Rectal smooth muscle tissue (tissue), 1 donor: ENCODE measurements around the gene MADD.

Experiments used
- H3K27ac ChIP-seq: one replicate; pipeline ENCODE4 v1.7.0; 2013; ENCODE audit warnings: low read depth, low read length, inconsistent platforms
- H3K27me3 ChIP-seq: one replicate; pipeline ENCODE4 v1.7.0; 2013; ENCODE audit warnings: low read length; ENCODE audit not compliant: control insufficient read depth, insufficient read depth
- H3K36me3 ChIP-seq: one replicate; pipeline ENCODE4 v1.7.0; 2013; ENCODE audit warnings: low read length; ENCODE audit not compliant: control insufficient read depth, insufficient read depth
- H3K4me1 ChIP-seq: one replicate; pipeline ENCODE4 v1.7.0; 2013; ENCODE audit warnings: low read length; ENCODE audit not compliant: control insufficient read depth, insufficient read depth
- H3K4me3 ChIP-seq: one replicate; pipeline ENCODE4 v1.7.0; 2013; ENCODE audit warnings: low read length
- H3K9ac ChIP-seq: one replicate; pipeline ENCODE4 v1.7.0; 2013; ENCODE audit warnings: low read length

Gene MADD

DNA sequence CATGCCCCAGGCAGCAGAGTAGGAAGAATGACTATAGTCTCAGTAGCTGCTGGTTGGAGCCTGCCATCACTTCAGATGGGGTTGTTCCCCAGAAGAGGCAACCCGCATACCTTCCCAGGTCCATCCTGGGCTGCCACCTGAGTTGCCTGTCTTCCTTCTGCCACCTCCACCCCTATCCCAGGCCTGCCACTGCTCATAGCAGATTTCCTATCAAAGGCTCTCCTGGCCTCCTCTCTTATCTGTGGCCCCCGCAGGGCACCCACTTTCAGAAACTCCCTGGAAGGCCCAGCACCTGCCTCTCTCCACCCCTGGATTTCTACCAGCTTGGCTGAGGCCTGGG, 12.8 kb upstream of the MADD start:
- Histone ChIP-seq H3K27ac (peak overlapping the region; percentile 62), H3K4me1 (peaks cover 10% of the 10 kb centered on the region), H3K27me3 (no peaks in the 10 kb centered on the region), H3K4me3 (peak overlapping the region; percentile 51), H3K36me3 (no peaks in the 10 kb centered on the region), H3K9ac (no peak overlapping the region)

DNA sequence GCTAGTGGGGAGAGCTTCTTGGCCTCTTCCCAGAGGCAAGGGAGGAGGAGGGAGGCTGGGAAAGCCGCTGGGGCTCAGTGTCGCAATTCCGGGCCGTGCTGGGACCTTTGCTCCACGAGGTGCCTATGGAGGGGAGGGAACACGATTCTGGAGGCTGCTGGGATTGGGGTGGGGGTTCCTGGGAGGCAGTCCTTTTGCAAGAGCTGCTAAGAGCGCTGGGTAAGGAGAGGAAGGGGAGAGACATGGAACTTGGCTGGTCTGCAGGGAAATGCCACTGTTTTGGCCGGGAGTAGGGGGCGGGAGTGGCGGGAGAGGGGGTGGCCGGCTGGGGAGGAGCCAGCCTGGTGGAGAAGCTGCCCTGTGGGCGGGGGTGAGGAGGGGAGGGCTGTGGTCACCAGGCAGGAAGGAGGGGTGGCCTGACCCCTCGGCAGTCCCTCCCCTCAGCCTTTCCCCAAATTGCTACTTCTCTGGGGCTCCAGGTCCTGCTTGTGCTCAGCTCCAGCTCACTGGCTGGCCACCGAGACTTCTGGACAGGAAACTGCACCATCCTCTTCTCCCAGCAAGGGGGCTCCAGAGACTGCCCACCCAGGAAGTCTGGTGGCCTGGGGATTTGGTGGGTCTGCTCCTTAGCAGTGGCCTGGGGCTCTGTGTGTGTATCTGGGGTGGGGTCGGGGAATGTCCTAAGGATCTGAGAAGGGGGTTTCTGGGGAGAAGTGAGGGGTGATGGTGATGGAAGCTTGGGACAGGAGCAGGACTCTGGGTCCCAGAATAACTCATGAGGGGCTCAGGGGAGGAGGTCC, 12.2 kb upstream of the MADD start, which contains the start of gene NR1H3:
TSS of gene NR1H3 (plus strand) at position 480 of the 800 bp plus-strand sequence. CDS start 1,221 bp downstream, outside the sequence.
- H3K4me3 ChIP-seq: peak within 1 kb of the TSS; percentile 51
- H3K27ac ChIP-seq: peak within 1 kb of the TSS; percentile 62
- H3K9ac ChIP-seq: no peak within 1 kb of the TSS
- no peaks in the 10 kb centered on the region for H3K36me3 ChIP-seq
- peaks cover 10% of the 10 kb centered on the region for H3K4me1 ChIP-seq
- no peaks in the 10 kb centered on the region for H3K27me3 ChIP-seq

DNA sequence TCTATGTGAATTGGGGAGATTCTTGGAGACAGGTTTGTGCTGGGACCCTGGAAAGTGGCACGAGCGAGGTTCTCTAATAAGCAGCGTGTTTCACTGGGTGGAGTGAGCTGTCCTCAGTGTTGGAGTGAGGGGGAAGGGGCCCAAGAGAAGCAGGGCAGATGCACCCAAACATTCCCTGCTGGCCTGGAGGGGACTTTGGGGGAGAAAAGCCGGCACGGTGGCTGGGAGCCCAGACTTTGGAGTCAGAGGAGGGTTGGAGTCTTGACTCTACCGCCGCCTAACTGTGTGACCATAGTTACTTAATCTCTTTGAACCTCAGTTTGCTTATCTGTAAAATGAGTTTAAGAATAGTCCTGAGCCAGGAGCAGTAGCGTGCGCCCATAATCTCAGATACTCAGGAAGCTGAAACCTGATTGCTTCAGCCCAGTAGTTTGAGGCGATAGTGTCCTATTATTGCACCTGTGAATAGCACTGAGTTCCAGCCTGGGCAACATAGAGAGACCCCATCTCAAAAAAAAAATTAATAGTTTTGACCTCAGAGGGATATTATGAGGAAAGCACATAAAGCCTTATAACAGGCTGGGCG, 11.5 kb upstream of the MADD start:
- no peaks in the 10 kb centered on the region for H3K27me3 ChIP-seq
- H3K4me3 ChIP-seq: peak overlapping the region; percentile 51
- H3K36me3 ChIP-seq: no peaks in the 10 kb centered on the region
- peaks cover 10% of the 10 kb centered on the region for H3K4me1 ChIP-seq
- H3K27ac ChIP-seq: peak overlapping the region; percentile 62
- no peak overlapping the region for H3K9ac ChIP-seq

DNA sequence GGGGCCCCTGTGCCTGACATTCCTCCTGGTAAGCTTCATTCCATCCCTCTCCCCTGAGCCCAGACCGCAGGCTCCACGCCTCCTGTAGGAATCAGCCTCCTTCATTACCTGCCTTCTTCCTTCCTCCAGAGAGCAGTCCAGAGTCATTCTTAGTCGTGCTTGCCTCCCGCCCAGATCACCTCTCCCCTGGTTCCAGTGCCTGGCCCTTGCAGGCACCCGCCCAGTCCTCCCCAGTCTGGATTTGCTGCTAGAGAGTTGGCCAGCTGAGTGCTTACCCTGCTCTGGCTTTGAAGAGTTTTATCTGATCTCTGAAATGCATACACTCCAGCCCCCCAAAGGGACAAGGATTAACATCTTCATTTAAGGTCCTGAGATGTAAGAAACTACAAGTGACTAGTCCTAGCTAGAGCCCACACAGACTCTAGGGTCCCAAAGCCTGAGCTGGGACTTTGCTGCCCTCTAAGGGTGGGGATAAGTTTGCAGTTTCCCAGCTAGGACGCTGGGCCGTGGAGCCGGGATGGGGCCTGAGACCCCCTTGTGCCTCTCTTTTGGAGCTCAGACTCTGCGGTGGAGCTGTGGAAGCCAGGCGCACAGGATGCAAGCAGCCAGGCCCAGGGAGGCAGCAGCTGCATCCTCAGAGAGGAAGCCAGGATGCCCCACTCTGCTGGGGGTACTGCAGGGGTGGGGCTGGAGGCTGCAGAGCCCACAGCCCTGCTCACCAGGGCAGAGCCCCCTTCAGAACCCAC, 10.5 kb upstream of the MADD start:
- H3K4me3 ChIP-seq: peak overlapping the region; percentile 37
- peaks cover 10% of the 10 kb centered on the region for H3K4me1 ChIP-seq
- H3K27ac ChIP-seq: no peak overlapping the region
- H3K27me3 ChIP-seq: no peaks in the 10 kb centered on the region
- H3K36me3 ChIP-seq: no peaks in the 10 kb centered on the region
- H3K9ac ChIP-seq: no peak overlapping the region

DNA sequence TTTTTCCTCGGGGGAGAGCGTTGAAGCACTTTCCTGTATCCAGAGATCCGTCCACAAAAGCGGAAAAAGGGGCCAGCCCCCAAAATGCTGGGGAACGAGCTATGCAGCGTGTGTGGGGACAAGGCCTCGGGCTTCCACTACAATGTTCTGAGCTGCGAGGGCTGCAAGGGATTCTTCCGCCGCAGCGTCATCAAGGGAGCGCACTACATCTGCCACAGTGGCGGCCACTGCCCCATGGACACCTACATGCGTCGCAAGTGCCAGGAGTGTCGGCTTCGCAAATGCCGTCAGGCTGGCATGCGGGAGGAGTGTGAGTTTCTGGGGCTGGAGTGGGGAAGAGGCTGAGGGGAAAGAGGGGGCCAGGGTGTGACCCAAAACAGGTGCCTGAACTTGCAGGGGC, 9.6 kb upstream of the MADD start:
- Histone ChIP-seq H3K9ac (no peak overlapping the region), H3K4me3 (no peak overlapping the region), H3K4me1 (peaks cover 10% of the 10 kb centered on the region), H3K36me3 (no peaks in the 10 kb centered on the region), H3K27ac (no peak overlapping the region), H3K27me3 (no peaks in the 10 kb centered on the region)

DNA sequence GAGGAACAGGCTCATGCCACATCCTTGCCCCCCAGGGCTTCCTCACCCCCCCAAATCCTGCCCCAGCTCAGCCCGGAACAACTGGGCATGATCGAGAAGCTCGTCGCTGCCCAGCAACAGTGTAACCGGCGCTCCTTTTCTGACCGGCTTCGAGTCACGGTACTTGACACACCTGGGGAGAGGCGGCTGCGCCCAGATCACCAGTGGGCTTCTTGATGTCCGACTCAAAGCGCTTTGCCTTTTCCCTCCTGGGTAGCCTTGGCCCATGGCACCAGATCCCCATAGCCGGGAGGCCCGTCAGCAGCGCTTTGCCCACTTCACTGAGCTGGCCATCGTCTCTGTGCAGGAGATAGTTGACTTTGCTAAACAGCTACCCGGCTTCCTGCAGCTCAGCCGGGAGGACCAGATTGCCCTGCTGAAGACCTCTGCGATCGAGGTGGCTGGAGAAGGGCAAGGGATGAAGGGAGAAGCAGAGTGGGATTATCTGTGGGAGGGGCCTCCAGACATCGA, 8.6 kb upstream of the MADD start:
- no peak overlapping the region for H3K27ac ChIP-seq
- no peaks in the 10 kb centered on the region for H3K36me3 ChIP-seq
- H3K4me3 ChIP-seq: no peak overlapping the region
- no peak overlapping the region for H3K9ac ChIP-seq
- no peaks in the 10 kb centered on the region for H3K27me3 ChIP-seq
- H3K4me1 ChIP-seq: peaks cover 10% of the 10 kb centered on the region

DNA sequence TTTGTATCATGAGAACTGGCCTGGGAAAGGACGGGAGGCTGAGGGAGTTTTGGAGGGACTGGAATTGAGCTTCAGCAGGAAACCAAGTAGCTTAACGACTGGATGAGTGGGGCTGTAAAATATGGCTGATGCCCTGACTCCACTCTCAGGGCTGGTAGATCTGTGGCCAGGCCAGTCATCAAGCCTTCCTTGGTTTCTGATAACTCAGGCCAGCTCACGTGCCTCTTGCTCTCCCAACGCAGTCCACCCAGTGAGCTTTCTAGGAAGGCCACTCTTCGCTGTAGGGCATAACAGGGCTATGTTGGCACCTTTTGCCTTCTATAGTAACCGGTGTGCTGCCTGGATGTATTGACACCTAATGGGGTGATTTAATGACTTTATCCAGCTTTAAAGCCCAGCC, 5.8 kb upstream of the MADD start:
- no peaks in the 10 kb centered on the region for H3K36me3 ChIP-seq
- no peak overlapping the region for H3K9ac ChIP-seq
- H3K4me3 ChIP-seq: no peak overlapping the region
- no peaks in the 10 kb centered on the region for H3K27me3 ChIP-seq
- no peak overlapping the region for H3K27ac ChIP-seq
- peaks cover 15% of the 10 kb centered on the region for H3K4me1 ChIP-seq

DNA sequence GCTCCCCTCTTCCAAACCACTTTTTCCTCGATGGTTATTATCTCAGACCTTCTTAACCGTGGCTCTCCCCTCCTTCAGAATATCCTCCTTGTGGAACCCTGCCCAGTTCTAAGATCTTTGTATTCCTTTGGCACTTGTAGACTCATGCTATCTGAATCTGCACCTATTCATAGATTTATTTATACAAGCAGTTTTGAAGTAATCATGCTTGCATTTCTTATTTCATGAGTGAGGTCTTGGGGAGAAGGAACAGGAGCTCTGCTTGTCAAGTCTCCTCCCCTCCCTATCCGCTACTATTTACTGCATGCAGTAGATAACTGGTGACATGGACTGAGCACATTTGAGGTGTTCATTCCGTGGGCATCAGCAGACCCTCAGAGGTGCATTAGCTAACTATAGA, 5.4 kb upstream of the MADD start:
- H3K4me1 ChIP-seq: peaks cover 15% of the 10 kb centered on the region

DNA sequence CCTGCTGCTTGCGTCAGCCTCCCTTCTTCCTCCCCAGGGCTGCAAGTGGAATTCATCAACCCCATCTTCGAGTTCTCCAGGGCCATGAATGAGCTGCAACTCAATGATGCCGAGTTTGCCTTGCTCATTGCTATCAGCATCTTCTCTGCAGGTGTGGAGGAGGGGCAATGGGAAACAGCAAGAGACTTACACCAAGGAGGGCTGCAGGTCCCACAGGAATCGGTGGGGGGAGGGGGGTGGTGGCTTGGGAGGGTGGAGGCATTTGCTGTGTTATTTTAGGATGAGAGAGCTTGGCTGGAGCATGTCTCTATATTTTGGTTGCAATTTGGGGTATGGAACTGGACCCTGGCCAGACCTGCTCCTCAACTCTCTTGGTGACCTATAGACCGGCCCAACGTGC, 2.1 kb upstream of the MADD start:
- Histone ChIP-seq H3K4me1 (peaks cover 18% of the 10 kb centered on the region), H3K27ac (no peak overlapping the region), H3K36me3 (no peaks in the 10 kb centered on the region), H3K9ac (no peak overlapping the region), H3K4me3 (no peak overlapping the region), H3K27me3 (no peaks in the 10 kb centered on the region)

More for the DNA sequence above, 5.4 kb upstream of the MADD start:
- Histone ChIP-seq H3K9ac (no peak overlapping the region), H3K4me3 (no peak overlapping the region), H3K36me3 (no peaks in the 10 kb centered on the region), H3K27ac (no peak overlapping the region), H3K27me3 (no peaks in the 10 kb centered on the region)

DNA sequence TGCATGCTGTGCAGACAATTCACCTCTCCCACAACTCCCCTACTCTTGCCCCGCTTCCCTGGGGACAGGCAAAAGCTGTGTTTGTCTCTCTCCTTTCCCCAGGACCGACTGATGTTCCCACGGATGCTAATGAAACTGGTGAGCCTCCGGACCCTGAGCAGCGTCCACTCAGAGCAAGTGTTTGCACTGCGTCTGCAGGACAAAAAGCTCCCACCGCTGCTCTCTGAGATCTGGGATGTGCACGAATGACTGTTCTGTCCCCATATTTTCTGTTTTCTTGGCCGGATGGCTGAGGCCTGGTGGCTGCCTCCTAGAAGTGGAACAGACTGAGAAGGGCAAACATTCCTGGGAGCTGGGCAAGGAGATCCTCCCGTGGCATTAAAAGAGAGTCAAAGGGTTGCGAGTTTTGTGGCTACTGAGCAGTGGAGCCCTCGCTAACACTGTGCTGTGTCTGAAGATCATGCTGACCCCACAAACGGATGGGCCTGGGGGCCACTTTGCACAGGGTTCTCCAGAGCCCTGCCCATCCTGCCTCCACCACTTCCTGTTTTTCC, 1.4 kb upstream of the MADD start:
- peaks cover 18% of the 10 kb centered on the region for H3K4me1 ChIP-seq
- H3K4me3 ChIP-seq: peak overlapping the region; percentile 88
- peak overlapping the region; percentile 93 for H3K27ac ChIP-seq
- H3K36me3 ChIP-seq: no peaks in the 10 kb centered on the region
- no peak overlapping the region for H3K9ac ChIP-seq
- no peaks in the 10 kb centered on the region for H3K27me3 ChIP-seq

DNA sequence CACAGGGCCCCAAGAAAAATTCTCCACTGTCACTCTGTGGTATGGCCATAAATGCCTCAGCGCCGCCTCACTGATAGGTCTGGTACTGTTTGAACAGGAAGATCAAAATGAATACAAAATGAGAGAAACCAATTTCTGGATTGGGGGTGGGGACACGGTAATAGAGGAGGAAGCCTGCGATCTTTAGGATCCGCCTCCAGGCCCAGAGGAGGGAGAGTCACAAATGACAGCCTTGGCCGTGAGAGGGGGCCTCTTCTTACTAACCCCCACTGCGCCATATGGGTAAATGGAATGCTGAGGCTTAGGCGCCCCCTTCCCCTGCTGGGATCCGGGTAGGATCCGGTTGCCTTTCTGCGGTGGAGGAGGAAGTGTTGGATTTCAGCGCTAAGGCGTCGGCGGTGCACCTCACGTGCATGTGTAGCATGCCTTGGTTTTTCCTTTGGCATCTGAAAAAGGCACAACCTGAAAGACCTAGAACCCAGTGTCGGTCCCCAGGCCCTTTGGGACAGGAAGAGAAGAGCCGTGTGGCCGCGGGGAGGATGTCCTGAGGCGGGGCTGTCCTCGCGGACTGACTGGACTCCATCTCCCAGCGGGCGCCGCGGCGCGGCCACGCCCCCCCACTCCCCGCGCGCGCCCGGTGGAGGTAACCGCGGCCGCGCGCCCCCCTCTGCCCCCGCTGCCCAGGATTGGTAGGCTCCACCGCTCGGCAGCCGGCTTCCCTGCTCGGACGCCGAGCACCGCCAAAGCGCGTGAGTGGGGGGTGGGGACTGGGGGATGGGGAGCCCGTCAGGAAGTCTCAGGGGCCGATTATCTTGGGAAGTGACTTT, 718 bp upstream of the MADD start:
- Histone ChIP-seq H3K9ac (peak overlapping the region; percentile 74), H3K36me3 (no peaks in the 10 kb centered on the region), H3K4me1 (peaks cover 18% of the 10 kb centered on the region)

More for the DNA sequence above, 718 bp upstream of the MADD start:
- H3K4me3 ChIP-seq: peak overlapping the region; percentile 88
- peak overlapping the region; percentile 93 for H3K27ac ChIP-seq
- no peaks in the 10 kb centered on the region for H3K27me3 ChIP-seq
